K562 treated with DMSO at 1 percent for 24 hours (cell line): ENCODE measurements around the gene NFATC4. TPM values are rescaled to one million over a fixed set of nuclear protein-coding genes. Genes with fewer than 3 reads are reported as not detected.

Experiments used
- total RNA-seq: library from RNA; unstranded; fragments of 300-600 nt; gene quantifications from 2 replicates; pipeline ENCODE4 v1.2.3, GENCODE V29; 2022; ENCODE audit warnings: low read depth; ENCODE audit not compliant: insufficient read depth

NFATC4 gene
- total RNA-seq, result 1.5 and 1.8 TPM in 2 replicates

GRCh38 chr14:24367514-24368211, at the start of gene NFATC4:
Gene NFATC4 (plus strand): TSS chr14:24368184. CDS start chr14:24368341, 157 bp downstream.

GRCh38 chr14:24334431-24335291, 33.3 kb upstream of the NFATC4 start, which contains the start of gene ADCY4:
Gene ADCY4 (minus strand): TSS chr14:24335071. CDS start chr14:24334652, 419 bp downstream.

GRCh38 chr14:24339284-24340151, 28.5 kb upstream of the NFATC4 start, which contains the start of gene RIPK3:
Gene RIPK3 (minus strand): TSS chr14:24339991. CDS start chr14:24339826, 165 bp downstream.

GRCh38 chr14:24398653-24399446, 30.9 kb downstream of the NFATC4 start, which contains the start of gene NYNRIN:
Gene NYNRIN (plus strand): TSS chr14:24399003. CDS start chr14:24399247, 244 bp downstream.

Other genes with a start within 250 kb of the NFATC4 start
- 0.50 TPM in 1 of 2 replicates, not detected in the other for gene FITM1, start 237.5 kb upstream of the NFATC4 start, total RNA-seq
- 169 and 181 TPM in 2 replicates for gene PSME1, start 232.0 kb upstream of the NFATC4 start, total RNA-seq
- 55.6 TPM in 2 replicates for gene EMC9, start 226.6 kb upstream of the NFATC4 start, total RNA-seq
- 119 and 129 TPM in 2 replicates for gene PSME2, start 221.6 kb upstream of the NFATC4 start, total RNA-seq
- gene RNF31, start 220.7 kb upstream of the NFATC4 start, total RNA-seq, result 34.5 and 41.7 TPM in 2 replicates
- gene IRF9, start 206.9 kb upstream of the NFATC4 start, total RNA-seq, result 11.9 and 14.2 TPM in 2 replicates
- gene REC8, start 196.1 kb upstream of the NFATC4 start, total RNA-seq, result 1.7 and 2.6 TPM in 2 replicates
- gene IPO4, start 179.4 kb upstream of the NFATC4 start, total RNA-seq, result 16.3 and 21.4 TPM in 2 replicates
- gene TM9SF1, start 172.7 kb upstream of the NFATC4 start, total RNA-seq, result 22.1 and 25.4 TPM in 2 replicates
- gene TSSK4, start 162.5 kb upstream of the NFATC4 start, total RNA-seq, result 0.96 TPM in 1 of 2 replicates, not detected in the other
- gene CHMP4A, start 154.7 kb upstream of the NFATC4 start, total RNA-seq, result 63.2 and 63.8 TPM in 2 replicates
- 16.9 and 17.9 TPM in 2 replicates for gene MDP1, start 152.1 kb upstream of the NFATC4 start, total RNA-seq
- gene NEDD8, start 135.8 kb upstream of the NFATC4 start, total RNA-seq, result 144 and 171 TPM in 2 replicates
- gene GMPR2, start 135.3 kb upstream of the NFATC4 start, total RNA-seq, result 56.8 and 59.4 TPM in 2 replicates
- 21.0 and 28.8 TPM in 2 replicates for gene TINF2, start 125.6 kb upstream of the NFATC4 start, total RNA-seq
- 1.5 and 3.1 TPM in 2 replicates for gene TGM1, start 105.0 kb upstream of the NFATC4 start, total RNA-seq
- 24.9 and 28.0 TPM in 2 replicates for gene RABGGTA, start 96.6 kb upstream of the NFATC4 start, total RNA-seq
- gene DHRS1, start 68.4 kb upstream of the NFATC4 start, total RNA-seq, result 41.0 and 43.3 TPM in 2 replicates
- 9.2 and 10.5 TPM in 2 replicates for gene NOP9, start 68.3 kb upstream of the NFATC4 start, total RNA-seq
- not detected in 2 replicates for gene CIDEB, start 60.2 kb upstream of the NFATC4 start, total RNA-seq
- 5.2 and 5.8 TPM in 2 replicates for gene LTB4R2, start 58.0 kb upstream of the NFATC4 start, total RNA-seq
- gene LTB4R, start 56.7 kb upstream of the NFATC4 start, total RNA-seq, result 8.1 and 11.2 TPM in 2 replicates
- not detected in 2 replicates for gene ADCY4, start 33.1 kb upstream of the NFATC4 start, total RNA-seq
- 0.35 and 0.89 TPM in 2 replicates for gene RIPK3, start 28.2 kb upstream of the NFATC4 start, total RNA-seq
- gene NYNRIN, start 30.8 kb downstream of the NFATC4 start, total RNA-seq, result 1.4 and 1.6 TPM in 2 replicates
- gene CBLN3, start 61.5 kb downstream of the NFATC4 start, total RNA-seq, result 0.98 and 1.1 TPM in 2 replicates
- gene KHNYN, start 61.8 kb downstream of the NFATC4 start, total RNA-seq, result 45.0 and 48.5 TPM in 2 replicates
- gene SDR39U1, start 74.6 kb downstream of the NFATC4 start, total RNA-seq, result 74.3 and 80.6 TPM in 2 replicates
- not detected in 2 replicates for gene CMA1, start 140.1 kb downstream of the NFATC4 start, total RNA-seq
- not detected in 2 replicates for gene CTSG, start 208.1 kb downstream of the NFATC4 start, total RNA-seq
- 0.39 and 2.3 TPM in 2 replicates for gene GZMH, start 241.5 kb downstream of the NFATC4 start, total RNA-seq